ENCODE measurements around the gene MYO1A.
"Not testable (repeated sequence)": the region's sequence is repeated elsewhere in the genome, so short reads cannot be mapped to it uniquely, and the experiment has no call there.

MYO1A gene

GRCh38 chr12:57046947-57047890, 2.7 kb downstream of the MYO1A start:
- DNase-seq: no peak

- DNase-seq: no peak
Observed at GRCh38 chr12:57046086-57046791, 3.7 kb downstream of the MYO1A start.

- DNase-seq: no peak
Observed at GRCh38 chr12:57044889-57045288, 5.0 kb downstream of the MYO1A start.

GRCh38 chr12:57044468-57044867, 5.5 kb downstream of the MYO1A start:
- no peak for DNase-seq

- no peak for DNase-seq
Observed at GRCh38 chr12:57042695-57043094, 7.2 kb downstream of the MYO1A start.

- DNase-seq: no peak
Observed at GRCh38 chr12:57040750-57041149, 9.2 kb downstream of the MYO1A start.

GRCh38 chr12:57040211-57040610, 9.7 kb downstream of the MYO1A start:
- no peak for DNase-seq

- DNase-seq: no peak
Observed at GRCh38 chr12:57039016-57039798, 10.7 kb downstream of the MYO1A start.

GRCh38 chr12:57037264-57037663, 12.7 kb downstream of the MYO1A start:
- no peak for DNase-seq

GRCh38 chr12:57033431-57033830, 16.5 kb downstream of the MYO1A start:
- DNase-seq: no peak

- DNase-seq: no peak
Observed at GRCh38 chr12:57031789-57032188, 18.1 kb downstream of the MYO1A start.

- DNase-seq: no peak
Observed at GRCh38 chr12:57031138-57031725, 18.7 kb downstream of the MYO1A start.

- no peak for DNase-seq
Observed at GRCh38 chr12:57029457-57029856, 20.5 kb downstream of the MYO1A start.

GRCh38 chr12:57027805-57028153, 22.1 kb downstream of the MYO1A start:
- DNase-seq: no peak

- DNase-seq: no peak
Observed at GRCh38 chr12:57027011-57027804, 22.7 kb downstream of the MYO1A start.

GRCh38 chr12:57025196-57025595, 24.7 kb downstream of the MYO1A start:
- no peak for DNase-seq

- not testable (repeated sequence) for DNase-seq
Observed at GRCh38 chr12:57022324-57022723, 27.6 kb downstream of the MYO1A start.

GRCh38 chr12:57019983-57020719, 29.8 kb downstream of the MYO1A start:
- DNase-seq: no peak

- DNase-seq: no peak
Observed at GRCh38 chr12:57018906-57019305, 31.0 kb downstream of the MYO1A start.

GRCh38 chr12:57018353-57018752, 31.6 kb downstream of the MYO1A start:
- DNase-seq: not testable (repeated sequence)

- DNase-seq: no peak
Observed at GRCh38 chr12:57016348-57016747, 33.6 kb downstream of the MYO1A start, which contains the start of gene TAC3. TSS of gene TAC3 (minus strand) at chr12:57016529. CDS start at chr12:57015797, 732 bp downstream.

All from activated CD4-positive, CD25-positive, alpha-beta regulatory T cell (primary cell).